CD14-positive monocyte (primary cell): Measurements from ENCODE around the gene TSHZ1. TPM values are rescaled to one million over a fixed set of nuclear protein-coding genes. Genes with fewer than 3 reads are reported as not detected.
A peak's percentile ranks its signal among the peaks of the same experiment; 100 is the strongest.

ENCODE experiments used
- DNase-seq, 3 donors: peaks; one replicate each; pipeline ENCODE4 v3.0.0-alpha.2; 2011 to 2022
- H2AFZ ChIP-seq: 2 replicates; pipeline ENCODE4 v1.6.0; 2012; ENCODE audit warnings: mild to moderate bottlenecking, low read depth, low read length, inconsistent platforms; ENCODE audit not compliant: insufficient read depth, poor library complexity, severe bottlenecking
- H3K27ac ChIP-seq, 2 donors: 1 replicate in 1 of 2; 2 replicates in 1 of 2; pipeline ENCODE4 v1.5.1; 2012 to 2013; ENCODE audit warnings: low read length in 2 of 2, control low read depth in 1 of 2, inconsistent platforms in 1 of 2, low read depth in 1 of 2, mild to moderate bottlenecking in 1 of 2
- H3K27me3 ChIP-seq, 2 donors: one replicate each; pipeline versions ENCODE4 v1.6.0 to v1.6.1; 2011 to 2013; ENCODE audit warnings: low read length in 2 of 2; ENCODE audit not compliant: control insufficient read depth in 2 of 2, insufficient read depth in 2 of 2
- H3K36me3 ChIP-seq, 2 donors: replicated peaks in 1 of 2; 1 replicate in 1 of 2; 2 replicates in 1 of 2; pipeline versions ENCODE4 v1.5.1 to v1.6.1; 2012 to 2013; ENCODE audit warnings: low read length in 2 of 2, control low read depth in 1 of 2, inconsistent platforms in 1 of 2, mild to moderate bottlenecking in 1 of 2; ENCODE audit not compliant: insufficient read depth in 2 of 2, control insufficient read depth in 1 of 2
- H3K4me1 ChIP-seq, 2 donors: 1 replicate in 1 of 2; 2 replicates in 1 of 2; pipeline versions ENCODE4 v1.5.1 to v1.6.1; 2012 to 2013; ENCODE audit warnings: low read length in 2 of 2, control low read depth in 1 of 2, inconsistent platforms in 1 of 2, mild to moderate bottlenecking in 1 of 2, moderate library complexity in 1 of 2; ENCODE audit not compliant: insufficient read depth in 2 of 2, control insufficient read depth in 1 of 2
- H3K4me2 ChIP-seq: replicated peaks from 2 replicates; pipeline ENCODE3; 2012; ENCODE audit warnings: low read length, moderate library complexity, mild to moderate bottlenecking; ENCODE audit not compliant: poor library complexity, severe bottlenecking; ENCODE audit errors: extremely low read depth
- H3K4me3 ChIP-seq, 3 experiments: fragments of 200-600 bp in 1 of 3; sonication (generic) in 1 of 3; replicated peaks in 1 of 3; 1 replicate in 2 of 3; 2 replicates in 1 of 3; pipeline ENCODE4 v1.5.1; 2011 to 2013; ENCODE audit warnings: low read length in 3 of 3, mild to moderate bottlenecking in 3 of 3, control low read depth in 2 of 3, low read depth in 2 of 3, inconsistent platforms in 1 of 3, moderate library complexity in 1 of 3
- H3K79me2 ChIP-seq: 2 replicates; pipeline ENCODE4 v1.6.0; 2012; ENCODE audit warnings: mild to moderate bottlenecking, control low read depth, inconsistent platforms, low read length, moderate library complexity; ENCODE audit not compliant: insufficient read depth
- H3K9ac ChIP-seq: 2 replicates; pipeline ENCODE4 v1.6.0; 2017; ENCODE audit warnings: low read length, mild to moderate bottlenecking; ENCODE audit not compliant: insufficient read depth, poor library complexity, severe bottlenecking
- H3K9me3 ChIP-seq, 2 donors: replicated peaks in 1 of 2; 1 replicate in 1 of 2; 2 replicates in 1 of 2; pipeline versions ENCODE4 v1.5.1 to v1.6.1; 2012 to 2013; ENCODE audit warnings: low read length in 2 of 2, control low read depth in 1 of 2; ENCODE audit not compliant: control insufficient read depth in 1 of 2, insufficient read depth in 1 of 2
- H4K20me1 ChIP-seq: 2 replicates; pipeline ENCODE4 v1.6.0; 2012; ENCODE audit warnings: mild to moderate bottlenecking, low read length, control low read depth, moderate library complexity; ENCODE audit not compliant: insufficient read depth
- H3K27ac Mint-ChIP-seq, 7 donors: one replicate each; pipeline ENCODE4 v1.8.0; 2020; ENCODE audit warnings: mild to moderate bottlenecking in 7 of 7, mixed read lengths in 7 of 7, moderate library complexity in 6 of 7, inconsistent platforms in 2 of 7
- H3K27me3 Mint-ChIP-seq, 3 donors: one replicate each; pipeline ENCODE4 v1.8.0; 2021 to 2022; ENCODE audit warnings: low read depth in 3 of 3, mild to moderate bottlenecking in 3 of 3, mixed read lengths in 3 of 3, moderate library complexity in 3 of 3, inconsistent platforms in 1 of 3
- H3K36me3 Mint-ChIP-seq, 2 donors: one replicate each; pipeline ENCODE4 v1.8.0; 2020; ENCODE audit warnings: mixed read lengths in 2 of 2, inconsistent platforms in 1 of 2, mild to moderate bottlenecking in 1 of 2
- H3K4me1 Mint-ChIP-seq: one replicate; pipeline ENCODE4 v1.8.0; 2020; ENCODE audit warnings: mild to moderate bottlenecking, mixed read lengths
- H3K4me3 Mint-ChIP-seq, 2 donors: one replicate each; pipeline ENCODE4 v1.8.0; 2020; ENCODE audit warnings: mild to moderate bottlenecking in 2 of 2, mixed read lengths in 2 of 2, moderate library complexity in 1 of 2
- H3K9me3 Mint-ChIP-seq, 7 donors: one replicate each; pipeline ENCODE4 v1.8.0; 2020 to 2022; ENCODE audit warnings: mixed read lengths in 7 of 7, mild to moderate bottlenecking in 6 of 7, moderate library complexity in 6 of 7, inconsistent platforms in 2 of 7
- CTCF ChIP-seq: fragments of 200-600 bp; IDR thresholded peaks from one replicate; pipeline ENCODE4 v1.8.0; 2022; ENCODE audit warnings: antibody characterized with exemption, mild to moderate bottlenecking
- WGBS: methylation state at CpG from one replicate; pipeline ENCODE4 v1.1.5; 2013; ENCODE audit warnings: missing lambda C conversion rate; ENCODE audit not compliant: insufficient coverage; 5-methylcytosine and 5-hydroxymethylcytosine counted together
- intact Hi-C, 2 donors: fragments of 100-400 bp; cut with micrococcal nuclease; formaldehyde crosslinking; loops; one replicate each; pipeline versions ENCODE4 v1.15.0 to v1.15.1; 2023
- polyA plus RNA-seq, 3 donors: library from polyadenylated mRNA; depleted of rRNA in 1 of 3; unstranded in 2 of 3; stranded (reverse) in 1 of 3; fragments of 300-500 nt in 2 of 3; fragments of >200 nt in 1 of 3; fragmentation: Illumina TruSeq in 2 of 3; gene quantifications; 1 replicate in 2 of 3; 2 replicates in 1 of 3; pipeline ENCODE4 v1.2.3, GENCODE V29; 2012 to 2021

TSHZ1 gene
- polyA plus RNA-seq, 3 donors, result 0.76 to 3.3 (median 1.4) TPM

GRCh38 chr18:75249175-75249518, 38.5 kb downstream of the TSHZ1 start:
- peaks cover 41% of the 10 kb centered on the region for H3K4me1 Mint-ChIP-seq

GRCh38 chr18:75249672-75250470, 39.3 kb downstream of the TSHZ1 start:
- Mint-ChIP-seq H3K27me3 (no peaks in the 10 kb centered on the region), H3K36me3 (no peaks in the 10 kb centered on the region), H3K4me3 (no peak overlapping the region), H3K4me1 (peaks cover 41% of the 10 kb centered on the region), H3K9me3 (peaks cover 0 to 3% (median 0%) of the 10 kb centered on the region in 7 donors), H3K27ac (peak overlapping the region in 4 of 7 donors; percentile 30 to 75 (median 65))
- Histone ChIP-seq H3K4me2 (no peak overlapping the region), H2AFZ (no peak overlapping the region), H3K4me1 (peaks cover 21 to 34% of the 10 kb centered on the region in 2 donors), H3K79me2 (peaks cover 56% of the 10 kb centered on the region), H3K4me3 (no peak overlapping the region), H3K9me3 (peaks cover 0 to 4% of the 10 kb centered on the region in 2 donors), H3K36me3 (no peaks in the 10 kb centered on the region), H3K27ac (peak overlapping the region; percentile 3 to 75), H4K20me1 (peaks cover 27% of the 10 kb centered on the region), H3K9ac (no peak overlapping the region), H3K27me3 (no peaks in the 10 kb centered on the region)
- WGBS, result 93% methylated on average over 10 of the region's 18 CpGs
- TF ChIP-seq CTCF, result no peak
- peak in 2 of 3 donors; percentile 7 to 29 for DNase-seq
- intact Hi-C loops, result loop anchor here in 1 of 2 donors (5.0 kb wide), 1 partner anchor 43 kb away; the partner anchor contains the start of gene PTGR3

More at GRCh38 chr18:75249175-75249518, 38.5 kb downstream of the TSHZ1 start:
- no peak overlapping the region for H3K4me3 ChIP-seq
- intact Hi-C loops, result loop anchor here in 1 of 2 donors (5.0 kb wide), 1 partner anchor 42 kb away; the partner anchor contains the start of gene PTGR3
- no peak overlapping the region for H3K4me2 ChIP-seq
- peak overlapping the region in 2 of 7 donors; percentile 45 to 75 for H3K27ac Mint-ChIP-seq
- no peaks in the 10 kb centered on the region for H3K36me3 Mint-ChIP-seq
- peaks cover 0 to 3% (median 0%) of the 10 kb centered on the region in 7 donors for H3K9me3 Mint-ChIP-seq
- H4K20me1 ChIP-seq, result peaks cover 29% of the 10 kb centered on the region
- no peak for TF ChIP-seq CTCF
- peaks cover 21 to 34% of the 10 kb centered on the region in 2 donors for H3K4me1 ChIP-seq
- H3K27me3 ChIP-seq, result no peaks in the 10 kb centered on the region
- H3K36me3 ChIP-seq, result no peaks in the 10 kb centered on the region
- 88% methylated on average over 5 of the region's 9 CpGs for WGBS
- H3K27ac ChIP-seq, result peak overlapping the region in 1 of 2 donors; percentile 75
- H3K79me2 ChIP-seq, result peaks cover 54% of the 10 kb centered on the region
- DNase-seq, result no peak
- H3K9me3 ChIP-seq, result peaks cover 0 to 4% of the 10 kb centered on the region in 2 donors
- H3K27me3 Mint-ChIP-seq, result no peaks in the 10 kb centered on the region
- no peak overlapping the region for H3K9ac ChIP-seq
- no peak overlapping the region for H2AFZ ChIP-seq
- no peak overlapping the region for H3K4me3 Mint-ChIP-seq
